Heart left ventricle (tissue), 16 donors: Measurements from ENCODE around the gene SLC10A7. TPM values are rescaled to one million over a fixed set of nuclear protein-coding genes. Genes with fewer than 3 reads are reported as not detected.

Experiments
- ATAC-seq, 4 donors: fragments of 200-7000 bp; cut with Tn5 transposase; one replicate each; pipeline ENCODE4 v1.9.1; 2020 to 2022; ENCODE audit warnings: moderate library complexity in 4 of 4, mild to moderate bottlenecking in 3 of 4, moderate number of reproducible peaks in 1 of 4
- DNase-seq, 5 donors: peaks; one replicate each; pipeline ENCODE4 v3.0.0-alpha.2; 2020
- H3K27ac ChIP-seq, 12 donors: fragments of 200-600 bp; sonication (generic) in 4 of 12; one replicate each; pipeline versions ENCODE4 v1.5.0 to v1.8.0; 2016 to 2022; ENCODE audit warnings: mild to moderate bottlenecking in 2 of 12
- H3K27me3 ChIP-seq, 9 donors: fragments of 200-600 bp; sonication (generic) in 2 of 9; one replicate each; pipeline versions ENCODE4 v1.5.1 to v1.8.0; 2016 to 2022; ENCODE audit warnings: mild to moderate bottlenecking in 3 of 9
- H3K36me3 ChIP-seq, 9 donors: fragments of 200-600 bp; sonication (generic) in 2 of 9; one replicate each; pipeline versions ENCODE4 v1.5.0 to v1.8.0; 2018 to 2022; ENCODE audit warnings: mild to moderate bottlenecking in 2 of 9
- H3K4me1 ChIP-seq, 12 donors: fragments of 200-600 bp; sonication (generic) in 4 of 12; one replicate each; pipeline versions ENCODE4 v1.5.0 to v1.8.0; 2016 to 2022; ENCODE audit warnings: mild to moderate bottlenecking in 3 of 12
- H3K4me3 ChIP-seq, 12 donors: fragments of 200-600 bp; sonication (generic) in 4 of 12; one replicate each; pipeline versions ENCODE4 v1.5.0 to v1.8.0; 2017 to 2022; ENCODE audit warnings: mild to moderate bottlenecking in 9 of 12, moderate library complexity in 4 of 12
- H3K9me3 ChIP-seq, 12 donors: fragments of 200-600 bp; sonication (generic) in 4 of 12; one replicate each; pipeline versions ENCODE4 v1.5.0 to v1.8.0; 2016 to 2022; ENCODE audit warnings: mild to moderate bottlenecking in 1 of 12
- CTCF ChIP-seq, 12 donors: fragments of 200-600 bp; sonication (generic) in 4 of 12; IDR thresholded peaks; one replicate each; pipeline versions ENCODE4 v1.5.0 to v1.8.0; 2018 to 2022; ENCODE audit warnings: antibody characterized with exemption in 12 of 12, mild to moderate bottlenecking in 5 of 12
- POLR2A ChIP-seq, 2 donors: fragments of 450-650 bp; IDR thresholded peaks; one replicate each; pipeline ENCODE4 v1.6.1; 2017; ENCODE audit warnings: antibody characterized with exemption in 2 of 2, mild to moderate bottlenecking in 2 of 2, moderate library complexity in 2 of 2
- WGBS, 4 donors: extraction: QIAGEN DNeasy Blood & Tissue Kit in 2 of 4; methylation state at CpG; one replicate each; pipeline versions ENCODE4 v1.1.5 to v1.1.7; 2013 to 2018; 5-methylcytosine and 5-hydroxymethylcytosine counted together
- intact Hi-C, 10 donors: fragments of 100-400 bp; cut with DNase I; formaldehyde crosslinking; loops; one replicate each; pipeline versions ENCODE4 v1.11.1 to v1.14.2; 2022
- polyA plus RNA-seq, 2 donors: library from polyadenylated mRNA; stranded (reverse); fragments of 200-250 nt; gene quantifications; one replicate each; pipeline ENCODE4 v1.2.3, GENCODE V29; 2013
- total RNA-seq, 9 donors: library from RNA; depleted of rRNA in 2 of 9; stranded (reverse); fragments of >200 nt in 2 of 9; fragmentation: NEBNext Ultra II Directional in 3 of 9; extraction: Animal tissue kit (Norgen Biotek cat#: 25700) in 3 of 9; gene quantifications; one replicate each; pipeline versions ENCODE4 v1.1.0 to v1.2.4, GENCODE V29; 2016 to 2023
- donor health status: ischemic (EF 13 %, LVEDD 7.1; RV severe dilation, severe dysfunction).
- donor health status: healthy with polysubstance abuse.
- donor health status: DM: no; HTN: yes; CAD: no.
- donor health status: DM: no; HTN: no; CAD: no.
- donor health status: ischemic (EF 25% LVEDD 6.9; RV normal size, moderate dysfunction).
- donor health status: ischemic (EF 25% LVEDD 5.7; RV mildly dilated, moderate dysfunction).
- donor health status: healthy.
- donor health status: DM: yes; HTN: yes; CAD: no.
- donor health status: ischemic (EF 35%, LVEDD 5.7; RV mildly dilated, moderate dysfunction).
- donor health status: nonischemic (EF 11% LVEDD 7.7; RV severe dilation, severe dysfunction).
- donor health status: DM: yes; HTN: yes; CAD: no.
- donor health status: PGD.
- donor health status: ischemic (EF 29% LVEDD 5.4; RV normal size, mild dysfunction).
- donor health status: nonischemic (EF 23%, LVEDD 6.1; RV moderate dilation, normal function).

Gene SLC10A7
- total and polyA plus RNA-seq, 11 donors, result 1.2 to 8.7 (median 3.1) TPM

DNA sequence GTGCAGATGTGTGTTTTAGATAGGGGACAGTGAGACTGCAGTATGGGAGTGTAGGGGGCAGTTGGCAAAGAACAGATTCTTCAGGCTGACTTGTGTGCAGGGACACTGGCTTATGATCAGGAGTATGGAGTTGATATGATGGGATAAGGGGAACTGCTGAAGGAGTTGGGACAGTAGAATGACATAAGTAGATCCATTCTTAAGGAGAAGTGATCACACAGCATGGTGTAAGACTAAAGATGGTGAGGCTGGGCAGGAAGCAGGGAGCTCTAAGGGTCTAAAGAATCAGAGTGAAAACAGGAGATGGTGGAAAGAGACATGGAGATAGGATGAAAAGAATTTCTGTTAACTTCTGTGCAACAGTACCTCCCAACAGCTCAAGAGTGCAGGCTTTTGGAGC, 236.7 kb downstream of the SLC10A7 start:
- DNase-seq (no peak), ATAC-seq (no peak)
- Histone ChIP-seq H3K36me3 (peaks cover 0 to 11% (median 0%) of the 10 kb centered on the region in 9 donors), H3K4me1 (peaks cover 0 to 31% (median 13%) of the 10 kb centered on the region in 12 donors), H3K27me3 (no peaks in the 10 kb centered on the region), H3K4me3 (no peak overlapping the region), H3K9me3 (no peaks in the 10 kb centered on the region), H3K27ac (no peak overlapping the region)
- intact Hi-C loops, result loop anchor here in 1 of 10 donors (10.0 kb wide), 1 partner anchor 50 kb away; no protein-coding TSS in a partner anchor
- TF ChIP-seq POLR2A (IDR thresholded peaks at IDR 0.05) (no peak), CTCF (IDR thresholded peaks at IDR 0.05) (no peak)

GRCh38 chr4:146283758-146284651, 237.7 kb downstream of the SLC10A7 start:
- ATAC-seq, result peak in 2 of 4 donors; percentile 33 to 34
- intact Hi-C loops, result loop anchor here in 1 of 10 donors (10.0 kb wide), 1 partner anchor 51 kb away; no protein-coding TSS in a partner anchor
- TF ChIP-seq CTCF (IDR thresholded peaks at IDR 0.05) (no peak), POLR2A (IDR thresholded peaks at IDR 0.05) (no peak)
- Histone ChIP-seq H3K27ac (peak overlapping the region in 8 of 12 donors; percentile 4 to 67 (median 42)), H3K4me3 (no peak overlapping the region), H3K36me3 (peaks cover 0 to 11% (median 0%) of the 10 kb centered on the region in 9 donors), H3K9me3 (no peaks in the 10 kb centered on the region), H3K27me3 (no peaks in the 10 kb centered on the region), H3K4me1 (peaks cover 0 to 39% (median 19%) of the 10 kb centered on the region in 12 donors)
- DNase-seq, result peak in 1 of 5 donors; percentile 10
- 35 to 60% (median 46%) methylated on average over 3 of the region's 3 CpGs for WGBS, 4 donors

DNA sequence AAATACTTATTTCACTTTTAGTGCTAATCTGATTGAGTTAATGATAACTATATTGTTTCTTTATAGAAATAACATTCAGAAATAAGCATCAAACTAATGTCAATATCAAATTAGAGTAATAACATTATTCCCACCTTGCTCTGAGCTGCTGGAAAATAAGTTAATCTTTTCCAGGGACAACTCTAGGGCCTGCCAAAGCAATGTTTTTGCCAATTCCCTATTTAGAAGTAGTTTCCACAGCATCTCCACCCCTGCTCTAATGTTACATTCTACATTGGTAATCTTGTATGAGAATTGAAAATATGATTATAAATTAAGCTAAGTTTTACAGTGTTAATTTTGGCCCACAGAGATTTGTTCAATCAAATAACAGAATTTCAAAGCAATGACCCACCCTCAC, 239.1 kb downstream of the SLC10A7 start:
- H3K27me3 ChIP-seq, result no peaks in the 10 kb centered on the region
- H3K4me1 ChIP-seq, result peaks cover 0 to 41% (median 20%) of the 10 kb centered on the region in 12 donors
- ATAC-seq (no peak), DNase-seq (no peak)
- TF ChIP-seq POLR2A (IDR thresholded peaks at IDR 0.05), result no peak
- no peak for TF ChIP-seq CTCF (IDR thresholded peaks at IDR 0.05)
- intact Hi-C loops, result loop anchor here in 1 of 10 donors (10.0 kb wide), 1 partner anchor 52 kb away; no protein-coding TSS in a partner anchor
- H3K9me3 ChIP-seq, result no peaks in the 10 kb centered on the region
- peak overlapping the region in 2 of 12 donors; percentile 14 to 60 for H3K27ac ChIP-seq
- H3K36me3 ChIP-seq, result peaks cover 0 to 6% (median 0%) of the 10 kb centered on the region in 9 donors
- no peak overlapping the region for H3K4me3 ChIP-seq

GRCh38 chr4:146278986-146279385, 242.8 kb downstream of the SLC10A7 start:
- H3K4me3 ChIP-seq, result no peak overlapping the region
- ATAC-seq (no peak), DNase-seq (no peak)
- 37 to 55% (median 53%) methylated on average over 1 of the region's 1 CpG for WGBS, 4 donors
- H3K4me1 ChIP-seq, result peaks cover 0 to 31% (median 16%) of the 10 kb centered on the region in 12 donors
- intact Hi-C loops, result no loop called here
- H3K36me3 ChIP-seq, result no peaks in the 10 kb centered on the region
- no peak for TF ChIP-seq POLR2A (IDR thresholded peaks at IDR 0.05)
- no peak for TF ChIP-seq CTCF (IDR thresholded peaks at IDR 0.05)
- no peaks in the 10 kb centered on the region for H3K9me3 ChIP-seq
- H3K27ac ChIP-seq, result no peak overlapping the region
- no peaks in the 10 kb centered on the region for H3K27me3 ChIP-seq
